NCI-H1105 (cell line): ENCODE data around the gene TLE7.

Experiments used
- DNase-seq: peaks from one replicate; lab custom pipeline; 2025; lab: John Stamatoyannopoulos, UW

The TLE7 gene

GRCh38 chr16:71412270-71413160 is 29.3 kb downstream of the TLE7 start:
- peak; percentile 56 for DNase-seq

- DNase-seq: no peak
Measured at GRCh38 chr16:71410146-71410545, 31.7 kb downstream of the TLE7 start.

GRCh38 chr16:71409011-71409775 is 32.7 kb downstream of the TLE7 start:
- no peak for DNase-seq

- DNase-seq: no peak
Measured at GRCh38 chr16:71408536-71408935, 33.3 kb downstream of the TLE7 start.

GRCh38 chr16:71407731-71408130 is 34.1 kb downstream of the TLE7 start:
- DNase-seq: no peak

GRCh38 chr16:71406724-71407123 is 35.1 kb downstream of the TLE7 start:
- DNase-seq: no peak

- DNase-seq: no peak
Measured at GRCh38 chr16:71406316-71406715, 35.5 kb downstream of the TLE7 start.

GRCh38 chr16:71404364-71404763 is 37.5 kb downstream of the TLE7 start:
- DNase-seq: no peak

GRCh38 chr16:71402674-71403073 is 39.2 kb downstream of the TLE7 start:
- DNase-seq: no peak

- DNase-seq: no peak
Measured at GRCh38 chr16:71402007-71402406, 39.8 kb downstream of the TLE7 start.

GRCh38 chr16:71399801-71400563 is 41.9 kb downstream of the TLE7 start:
- DNase-seq: no peak

GRCh38 chr16:71396594-71396993 is 45.3 kb downstream of the TLE7 start:
- DNase-seq: no peak

- no peak for DNase-seq
Measured at GRCh38 chr16:71389330-71389729, 52.5 kb downstream of the TLE7 start.

GRCh38 chr16:71387045-71387871 is 54.6 kb downstream of the TLE7 start:
- no peak for DNase-seq

- no peak for DNase-seq
Measured at GRCh38 chr16:71384073-71384724, 57.7 kb downstream of the TLE7 start.

- no peak for DNase-seq
Measured at GRCh38 chr16:71383054-71383773, 58.6 kb downstream of the TLE7 start.

GRCh38 chr16:71380831-71381230 is 61.0 kb downstream of the TLE7 start:
- DNase-seq: no peak
